GM12872 (cell line): ENCODE data around the gene MAP7D2.
A peak's percentile ranks its signal among the peaks of the same experiment; 100 is the strongest.

Source experiments
- CTCF ChIP-seq: IDR thresholded peaks from 3 replicates; pipeline ENCODE4 v1.5.1; 2011; ENCODE audit warnings: low read depth, mild to moderate bottlenecking, low read length, moderate library complexity; ENCODE audit not compliant: insufficient read depth

Gene MAP7D2

GRCh38 chrX:20063716-20064351, 52.9 kb downstream of the MAP7D2 start:
- peak; percentile 53 for TF ChIP-seq CTCF

- TF ChIP-seq CTCF: no peak
Measured at GRCh38 chrX:20063153-20063552, 53.6 kb downstream of the MAP7D2 start.

- TF ChIP-seq CTCF: no peak
Measured at GRCh38 chrX:20061855-20062254, 54.9 kb downstream of the MAP7D2 start.

GRCh38 chrX:20060961-20061748, 55.6 kb downstream of the MAP7D2 start:
- no peak for TF ChIP-seq CTCF

- no peak for TF ChIP-seq CTCF
Measured at GRCh38 chrX:20059467-20060128, 57.1 kb downstream of the MAP7D2 start.

GRCh38 chrX:20057479-20057878, 59.2 kb downstream of the MAP7D2 start:
- no peak for TF ChIP-seq CTCF

- no peak for TF ChIP-seq CTCF
Measured at GRCh38 chrX:20056704-20057103, 60.0 kb downstream of the MAP7D2 start.
